Smooth muscle cell (in vitro differentiated cells): ENCODE measurements around the gene KIAA1671. TPM values are rescaled to one million over a fixed set of nuclear protein-coding genes. Genes with fewer than 3 reads are reported as not detected.

ENCODE experiments used
- DNase-seq: peaks from one replicate; lab custom pipeline; 2025; ENCODE audit not compliant: unreplicated experiment; lab: John Stamatoyannopoulos, UW
- H2AFZ ChIP-seq: fragments of 200-600 bp; sonication (generic); 2 replicates; pipeline ENCODE4 v1.6.0; 2016; ENCODE audit warnings: antibody characterized with exemption, low read depth, mild to moderate bottlenecking
- H3F3A ChIP-seq: fragments of 200-600 bp; sonication (generic); 2 replicates; pipeline ENCODE4 v1.6.0; 2017; ENCODE audit warnings: antibody characterized with exemption, low read depth
- H3K27ac ChIP-seq: fragments of 200-600 bp; sonication (generic); 2 replicates; pipeline ENCODE4 v1.5.1; 2016; ENCODE audit warnings: low read depth, mild to moderate bottlenecking
- H3K27me3 ChIP-seq: fragments of 200-600 bp; sonication (generic); 2 replicates; pipeline ENCODE4 v1.6.1; 2016; ENCODE audit warnings: low read depth, mild to moderate bottlenecking
- H3K36me3 ChIP-seq: fragments of 200-600 bp; sonication (generic); 2 replicates; pipeline ENCODE4 v1.5.1; 2016; ENCODE audit warnings: low read depth
- H3K4me1 ChIP-seq: fragments of 200-600 bp; sonication (generic); 2 replicates; pipeline ENCODE4 v1.5.1; 2016; ENCODE audit warnings: low read depth
- H3K4me2 ChIP-seq: fragments of 200-600 bp; sonication (generic); 2 replicates; pipeline ENCODE4 v1.6.0; 2016; ENCODE audit warnings: mild to moderate bottlenecking
- H3K4me3 ChIP-seq: fragments of 200-600 bp; sonication (generic); 2 replicates; pipeline ENCODE4 v1.5.1; 2016; ENCODE audit warnings: mild to moderate bottlenecking
- H3K79me2 ChIP-seq: fragments of 200-600 bp; sonication (generic); 2 replicates; pipeline ENCODE4 v1.6.0; 2016; ENCODE audit warnings: low read depth, mild to moderate bottlenecking
- H3K9ac ChIP-seq: fragments of 200-600 bp; sonication (generic); 2 replicates; pipeline ENCODE4 v1.6.0; 2016; ENCODE audit warnings: low read depth
- H3K9me3 ChIP-seq: fragments of 200-600 bp; sonication (generic); replicated peaks from 2 replicates; pipeline ENCODE4 v1.5.1; 2016; ENCODE audit warnings: low read depth
- H4K20me1 ChIP-seq: fragments of 200-600 bp; sonication (generic); 2 replicates; pipeline ENCODE4 v1.6.0; 2016; ENCODE audit warnings: low read depth
- WGBS: methylation state at CpG from one replicate; pipeline ENCODE4 v1.1.7; 2016; ENCODE audit warnings: low lambda C conversion rate; 5-methylcytosine and 5-hydroxymethylcytosine counted together
- polyA plus RNA-seq: library from polyadenylated mRNA; unstranded; fragments of >200 nt; fragmentation: Nextera tagmentation; extraction: Ambion mirVana; gene quantifications from 2 replicates; pipeline ENCODE4 v1.2.1, GENCODE V29; 2016
- total RNA-seq: library from RNA; depleted of rRNA; stranded (reverse); fragments of >200 nt; gene quantifications from 2 replicates; pipeline ENCODE4 v1.2.3, GENCODE V29; 2014
- TF ChIP-seq, protein P1 (sequence below): fragments of 200-600 bp; sonication (generic); IDR thresholded peaks from 2 replicates; pipeline ENCODE4 v1.5.1; 2017; ENCODE audit warnings: borderline replicate concordance, mild to moderate bottlenecking, antibody characterized with exemption; ENCODE audit not compliant: insufficient read depth, poor library complexity, severe bottlenecking

The KIAA1671 gene
- total and polyA plus RNA-seq, 2 experiments from 2014 or later = 1.7 to 7.6 TPM

DNA sequence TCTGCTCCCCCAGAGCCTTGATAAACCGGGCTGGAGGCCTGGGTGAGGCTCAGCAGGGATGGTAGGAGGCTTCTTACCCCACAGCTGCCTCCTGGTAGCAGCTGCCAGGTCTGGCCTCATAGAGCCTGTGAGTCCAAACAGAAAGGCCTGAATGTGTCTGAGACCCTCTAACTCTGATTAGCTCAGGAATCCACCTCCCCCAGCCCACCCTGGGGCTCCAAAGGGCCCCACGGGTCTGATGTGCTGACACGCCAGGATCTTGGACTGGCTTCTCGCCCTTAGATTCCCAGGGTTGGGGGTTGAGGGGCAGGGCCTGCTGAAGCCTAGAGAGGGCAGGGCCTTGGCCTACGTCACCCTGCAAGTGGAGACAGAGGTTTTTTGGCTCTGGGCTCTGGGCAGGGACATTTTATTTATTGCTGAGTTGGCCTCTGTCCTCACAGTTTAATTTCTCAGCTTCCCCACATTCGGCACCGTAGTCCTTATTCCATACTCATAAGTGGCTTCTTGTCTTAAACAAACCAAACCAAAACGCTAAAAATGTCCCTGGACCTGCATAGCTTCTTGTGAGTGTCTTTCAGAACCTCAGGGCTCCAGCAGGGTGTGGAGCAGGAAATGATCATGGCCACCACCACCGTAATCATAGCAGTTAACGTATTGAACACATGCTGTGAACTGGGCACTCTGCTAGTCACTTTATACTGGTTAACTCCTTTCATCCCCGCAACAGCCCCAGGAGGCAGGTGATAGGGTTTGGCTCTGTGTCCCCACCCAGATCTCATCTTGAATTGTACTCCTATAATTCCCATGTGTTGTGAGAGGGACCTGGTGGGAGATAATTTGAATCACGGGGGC, 25.1 kb downstream of the KIAA1671 start:
- TF ChIP-seq, protein P1, sequence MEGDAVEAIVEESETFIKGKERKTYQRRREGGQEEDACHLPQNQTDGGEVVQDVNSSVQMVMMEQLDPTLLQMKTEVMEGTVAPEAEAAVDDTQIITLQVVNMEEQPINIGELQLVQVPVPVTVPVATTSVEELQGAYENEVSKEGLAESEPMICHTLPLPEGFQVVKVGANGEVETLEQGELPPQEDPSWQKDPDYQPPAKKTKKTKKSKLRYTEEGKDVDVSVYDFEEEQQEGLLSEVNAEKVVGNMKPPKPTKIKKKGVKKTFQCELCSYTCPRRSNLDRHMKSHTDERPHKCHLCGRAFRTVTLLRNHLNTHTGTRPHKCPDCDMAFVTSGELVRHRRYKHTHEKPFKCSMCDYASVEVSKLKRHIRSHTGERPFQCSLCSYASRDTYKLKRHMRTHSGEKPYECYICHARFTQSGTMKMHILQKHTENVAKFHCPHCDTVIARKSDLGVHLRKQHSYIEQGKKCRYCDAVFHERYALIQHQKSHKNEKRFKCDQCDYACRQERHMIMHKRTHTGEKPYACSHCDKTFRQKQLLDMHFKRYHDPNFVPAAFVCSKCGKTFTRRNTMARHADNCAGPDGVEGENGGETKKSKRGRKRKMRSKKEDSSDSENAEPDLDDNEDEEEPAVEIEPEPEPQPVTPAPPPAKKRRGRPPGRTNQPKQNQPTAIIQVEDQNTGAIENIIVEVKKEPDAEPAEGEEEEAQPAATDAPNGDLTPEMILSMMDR = no peak
- Histone ChIP-seq H2AFZ (peak overlapping the region; percentile 92), H3F3A (no peaks in the 10 kb centered on the region), H3K9me3 (no peaks in the 10 kb centered on the region), H3K9ac (no peak overlapping the region), H3K27me3 (no peaks in the 10 kb centered on the region), H3K36me3 (no peaks in the 10 kb centered on the region), H4K20me1 (no peaks in the 10 kb centered on the region), H3K4me1 (peaks cover 22% of the 10 kb centered on the region), H3K79me2 (peaks cover 17% of the 10 kb centered on the region), H3K4me2 (peak overlapping the region; percentile 62), H3K27ac (peak overlapping the region; percentile 62), H3K4me3 (no peak overlapping the region)
- WGBS = 46% methylated on average over 12 of the region's 12 CpGs
- DNase-seq = no peak

DNA sequence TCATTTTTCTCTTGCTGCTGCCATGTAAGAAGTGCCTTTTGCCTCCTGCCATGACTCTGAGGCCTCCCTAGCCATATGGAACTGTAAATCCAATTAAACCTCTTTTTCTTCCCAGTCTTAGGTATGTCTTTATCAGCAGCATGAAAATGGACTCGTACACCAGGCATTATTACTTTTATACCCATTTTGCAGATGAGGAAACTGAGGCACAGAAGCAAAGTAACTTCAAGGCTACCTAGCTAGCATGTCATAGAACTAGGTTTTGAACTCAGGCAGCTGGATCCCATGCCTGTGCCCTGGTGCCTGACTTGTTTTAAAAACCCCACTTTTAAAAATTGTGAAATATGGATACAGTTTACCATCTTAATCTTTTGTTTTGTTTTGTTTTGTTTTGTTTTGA, 25.8 kb downstream of the KIAA1671 start:
- H3K9me3 ChIP-seq = no peaks in the 10 kb centered on the region
- H3K27me3 ChIP-seq = no peaks in the 10 kb centered on the region
- no peak overlapping the region for H3K4me3 ChIP-seq
- H3K4me1 ChIP-seq = peaks cover 29% of the 10 kb centered on the region
- peak overlapping the region; percentile 62 for H3K4me2 ChIP-seq
- TF ChIP-seq, protein P1 = no peak
- 100% methylated on average over 1 of the region's 1 CpG for WGBS
- H3K36me3 ChIP-seq = no peaks in the 10 kb centered on the region
- DNase-seq = no peak
- H4K20me1 ChIP-seq = no peaks in the 10 kb centered on the region
- H3K9ac ChIP-seq = no peak overlapping the region
- no peak overlapping the region for H3K27ac ChIP-seq
- H3K79me2 ChIP-seq = peaks cover 17% of the 10 kb centered on the region
- H3F3A ChIP-seq = no peaks in the 10 kb centered on the region
- no peak overlapping the region for H2AFZ ChIP-seq

DNA sequence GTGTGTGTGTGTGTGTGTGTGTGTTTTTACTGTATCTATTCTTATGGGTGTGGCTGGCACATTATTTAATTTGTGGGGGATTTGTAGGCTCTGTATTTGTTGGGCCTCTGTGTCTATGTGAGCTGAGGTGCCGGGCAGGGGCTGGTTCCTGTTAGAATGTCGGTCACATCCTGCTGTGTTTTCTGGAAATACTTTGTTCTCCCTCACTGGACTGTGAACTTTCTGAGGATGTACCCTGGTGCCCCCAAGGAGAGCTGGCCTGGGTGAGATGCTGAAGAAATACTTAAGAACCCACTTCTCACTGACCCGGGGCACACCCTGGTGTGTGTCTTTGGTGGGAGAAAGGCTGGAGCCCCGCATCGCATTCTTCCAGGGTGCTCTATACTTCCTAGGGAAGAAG, 28.6 kb downstream of the KIAA1671 start:
- no peak overlapping the region for H2AFZ ChIP-seq
- H3K79me2 ChIP-seq = peaks cover 17% of the 10 kb centered on the region
- peaks cover 37% of the 10 kb centered on the region for H3K4me1 ChIP-seq
- no peak overlapping the region for H3K4me3 ChIP-seq
- no peaks in the 10 kb centered on the region for H3K27me3 ChIP-seq
- H3K9me3 ChIP-seq = no peaks in the 10 kb centered on the region
- 85% methylated on average over 5 of the region's 5 CpGs for WGBS
- no peak overlapping the region for H3K27ac ChIP-seq
- TF ChIP-seq, protein P1 = no peak
- H3K9ac ChIP-seq = no peak overlapping the region
- H3K36me3 ChIP-seq = no peaks in the 10 kb centered on the region
- H3F3A ChIP-seq = peaks cover 4% of the 10 kb centered on the region
- DNase-seq = no peak
- no peaks in the 10 kb centered on the region for H4K20me1 ChIP-seq
- H3K4me2 ChIP-seq = no peak overlapping the region
